GM12891 (cell line): Measurements from ENCODE around the gene FAM117A.

ENCODE experiments used
- PAX5 ChIP-seq: IDR thresholded peaks from 2 replicates; pipeline ENCODE4 v1.6.1; 2011; ENCODE audit warnings: low read length, moderate library complexity, mild to moderate bottlenecking; ENCODE audit not compliant: insufficient read depth, severe bottlenecking
- POLR2A ChIP-seq: IDR thresholded peaks from 2 replicates; pipeline ENCODE4 v1.6.1; 2011; ENCODE audit warnings: low read depth, low read length, control low read depth
- POLR2AphosphoS5 ChIP-seq: IDR thresholded peaks from 2 replicates; pipeline ENCODE4 v1.6.1; 2011; ENCODE audit warnings: low read depth, low read length, control low read depth
- TAF1 ChIP-seq: IDR thresholded peaks from 2 replicates; pipeline ENCODE4 v1.6.1; 2011; ENCODE audit warnings: low read depth, low read length, control low read depth

- TF ChIP-seq POLR2A (no peak), POLR2AphosphoS5 (no peak), TAF1 (no peak), PAX5 (no peak)
These were observed 68.9 kb downstream of the FAM117A start for GRCh38 chr17:49694847-49695697.
